Panc1 (cell line): ENCODE measurements around the gene ADA. TPM values are rescaled to one million over a fixed set of nuclear protein-coding genes. Genes with fewer than 3 reads are reported as not detected.

Source experiments
- ATAC-seq: fragments of 200-7000 bp; cut with Tn5 transposase; 2 replicates; pipeline ENCODE4 v1.9.1; 2020; ENCODE audit warnings: mild to moderate bottlenecking, moderate library complexity
- Bru-seq: library from RNA; stranded (reverse); fragments of 400-500 nt; gene quantifications from one replicate; lab custom pipeline; 2021; lab: Mats Ljungman, UMichigan
- BruChase-seq, 2 experiments: library from RNA; stranded (reverse); fragments of 400-500 nt; gene quantifications; one replicate each; lab custom pipeline; 2021; lab: Mats Ljungman, UMichigan
- BruUV-seq: library from RNA; stranded (reverse); fragments of 400-500 nt; replicated peaks from 2 replicates; lab custom pipeline; 2021; lab: Mats Ljungman, UMichigan
- CTCF ChIA-PET: fragments of 300-600 bp; sonication (Branson Sonifier 250); formaldehyde crosslinking; loops from one replicate; lab custom pipeline; 2022; ENCODE audit warnings: antibody characterized with exemption; lab: Charles Lee
- POLR2A ChIA-PET: fragments of 300-600 bp; sonication (Branson Sonifier 250); formaldehyde crosslinking; loops from one replicate; lab custom pipeline; 2022; ENCODE audit warnings: antibody characterized with exemption; lab: Charles Lee
- DNase-seq: peaks from one replicate; pipeline ENCODE4 v3.0.0-alpha.2; 2010; ENCODE audit warnings: low read depth, low spot score
- H3K27ac ChIP-seq: 2 replicates; pipeline ENCODE4 v1.5.1; 2011; ENCODE audit warnings: mild to moderate bottlenecking, low read length, inconsistent platforms
- H3K27me3 ChIP-seq: fragments of 200-500 bp; sonication (Bioruptor generic); 2 replicates; pipeline ENCODE4 v1.6.0; 2014; ENCODE audit warnings: low read length, inconsistent platforms; ENCODE audit not compliant: control insufficient read depth, insufficient read depth
- H3K36me3 ChIP-seq: fragments of 200-500 bp; sonication (Bioruptor generic); 2 replicates; pipeline ENCODE4 v1.5.1; 2014; ENCODE audit warnings: inconsistent platforms, mild to moderate bottlenecking, low read length, moderate library complexity; ENCODE audit not compliant: control insufficient read depth, insufficient read depth
- H3K4me1 ChIP-seq: 2 replicates; pipeline ENCODE4 v1.5.1; 2011; ENCODE audit warnings: inconsistent platforms, mild to moderate bottlenecking, low read length, moderate library complexity; ENCODE audit not compliant: control insufficient read depth, insufficient read depth
- H3K4me3 ChIP-seq, 2 experiments: 2 replicates each; pipeline ENCODE4 v1.5.1; 2011 to 2012; ENCODE audit warnings: low read depth in 2 of 2, low read length in 2 of 2, mild to moderate bottlenecking in 2 of 2, inconsistent platforms in 1 of 2, moderate library complexity in 1 of 2
- H3K9me3 ChIP-seq: fragments of 200-500 bp; sonication (Bioruptor generic); 2 replicates; pipeline ENCODE4 v1.5.1; 2014; ENCODE audit warnings: low read depth, mild to moderate bottlenecking, inconsistent platforms, low read length, moderate library complexity; ENCODE audit not compliant: control insufficient read depth, insufficient read depth
- POLR2AphosphoS5 ChIP-seq: IDR thresholded peaks from 2 replicates; pipeline ENCODE4 v1.6.1; 2012; ENCODE audit warnings: mild to moderate bottlenecking, low read depth, low read length, moderate library complexity
- SIN3A ChIP-seq: IDR thresholded peaks from 2 replicates; pipeline ENCODE4 v1.6.1; 2012; ENCODE audit warnings: low read depth, mild to moderate bottlenecking, low read length, moderate library complexity, borderline replicate concordance; ENCODE audit not compliant: insufficient read depth
- TCF7L2 ChIP-seq: IDR thresholded peaks from 2 replicates; pipeline ENCODE4 v1.6.1; 2011; ENCODE audit warnings: mild to moderate bottlenecking, low read depth, low read length, inconsistent platforms
- in situ Hi-C: cut with HindIII; loops from 2 replicates; pipeline ENCODE4 v1.10.0; 2016; ENCODE audit warnings: low sequenced_read_pairs, low pct_unique_long_range_greater_than_20kb
- intact Hi-C: fragments of 100-400 bp; cut with micrococcal nuclease; formaldehyde crosslinking; loops from one replicate; pipeline ENCODE4 v1.10.0; 2022; ENCODE audit not compliant: unreplicated experiment
- long read RNA-seq: library from polyadenylated mRNA; unstranded; transcript quantifications from one replicate; pipeline ENCODE4 v2.0.0, GENCODE V29; 2021; ENCODE audit not compliant: unreplicated experiment
- polyA plus RNA-seq: library from polyadenylated mRNA; unstranded; fragments of >200 nt; gene quantifications from one replicate; pipeline ENCODE4 v1.2.1, GENCODE V29; 2012; ENCODE audit warnings: missing spikeins; ENCODE audit not compliant: insufficient read length
- total RNA-seq: library from RNA; stranded (reverse); gene quantifications from one replicate; pipeline ENCODE4 v1.2.1, GENCODE V29; 2021; ENCODE audit not compliant: unreplicated experiment
- TF ChIP-seq, protein P1 (sequence below), 2 experiments: IDR thresholded peaks; 2 replicates each; pipeline ENCODE4 v1.6.1; 2011 to 2012; ENCODE audit warnings: low read depth in 2 of 2, control low read depth in 1 of 2, low read length in 1 of 2, mild to moderate bottlenecking in 1 of 2, moderate library complexity in 1 of 2; ENCODE audit not compliant: insufficient read depth in 1 of 2
- TF ChIP-seq, protein P2 (sequence below): fragments of 450-650 bp; IDR thresholded peaks from 2 replicates; pipeline ENCODE4 v1.5.1; 2017; ENCODE audit warnings: mild to moderate bottlenecking

The ADA gene
- 53.8 TPM for total RNA-seq
- 65.5 TPM for polyA plus RNA-seq
- Bru-seq, nascent RNA, result percentile 67 among the genes with signal in this experiment
- percentile 62 among the genes with signal in this experiment for BruChase-seq, experiment 1, labeled RNA remaining after a 2-hour chase
- percentile 61 among the genes with signal in this experiment for BruChase-seq, experiment 2, labeled RNA remaining after a 6-hour chase
- long read RNA-seq, transcript ADA-207 (11 exons, 1,128 nt), result minor isoform, 10 of 184 reads
- long read RNA-seq, transcript ADA-201 (12 exons, 1,539 nt), result major isoform, 124 of 184 reads
- long read RNA-seq, transcript ADA-203 (11 exons, 1,276 nt), result minor isoform, 9 of 184 reads
- long read RNA-seq, partial matches to known transcripts, result 17 of 184 reads
- long read RNA-seq, other reads (novel, unspliced or antisense), result 24 of 184 reads

DNA sequence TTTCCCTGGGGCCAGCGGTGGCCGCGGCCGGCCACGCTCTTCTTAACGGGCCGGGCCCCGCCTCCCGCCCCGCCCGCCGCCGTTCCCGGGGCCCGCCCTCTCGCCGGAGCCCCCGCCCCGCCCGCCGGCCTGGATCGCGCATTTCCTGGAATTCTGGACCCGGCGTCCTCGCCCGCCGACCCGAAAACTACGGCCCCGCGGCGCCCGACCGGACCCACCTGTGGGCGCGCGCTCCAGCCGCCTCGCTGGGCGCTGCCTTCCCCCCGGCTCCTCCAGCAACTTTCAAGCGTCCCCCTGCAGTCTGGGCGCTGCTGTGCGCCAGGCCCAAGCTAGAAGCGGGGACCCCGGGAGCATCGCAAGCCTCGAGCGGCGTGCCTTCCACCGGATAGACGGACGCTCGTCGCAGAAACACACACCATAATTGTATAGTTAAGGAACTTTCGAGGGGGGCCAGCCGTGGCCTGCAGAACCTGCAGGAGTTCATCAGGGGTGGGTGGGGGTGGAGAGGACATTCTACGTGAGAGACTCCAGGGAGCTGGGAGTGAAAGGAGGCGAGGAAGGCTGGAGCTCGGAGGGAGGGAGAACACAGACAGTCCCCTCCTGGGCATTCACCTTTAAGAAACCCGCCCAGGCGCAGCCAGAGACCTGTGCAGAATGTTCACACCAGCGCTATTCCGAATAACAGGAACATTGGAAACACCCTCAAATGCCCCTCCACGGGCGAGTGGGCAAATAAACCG lies at the start of gene ADA:
TSS of gene ADA (minus strand) at position 16 of the 740 bp plus-strand sequence. CDS start 92 bp downstream, outside the sequence.
- DNase-seq, result no peak
- POLR2A ChIA-PET, result no interaction called here

DNA sequence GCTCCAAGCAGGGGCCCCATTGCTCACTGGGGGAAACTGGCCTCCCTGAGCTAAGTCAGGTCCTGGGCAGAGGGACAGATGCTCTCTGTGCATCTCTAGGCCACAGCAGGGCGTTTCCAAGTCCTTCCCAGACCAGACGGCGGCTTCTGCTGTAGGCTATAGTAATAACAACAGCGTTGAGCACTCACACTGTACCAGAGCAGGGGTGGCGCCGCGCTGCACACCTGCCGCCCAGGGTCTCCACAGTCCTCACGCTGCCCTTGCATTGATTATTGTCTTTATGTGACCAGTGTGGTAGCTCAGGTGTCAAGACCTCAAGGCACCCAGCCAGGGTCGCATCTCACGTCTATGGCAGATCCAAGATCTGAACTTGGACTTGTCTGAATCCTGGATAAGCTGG lies 48.8 kb upstream of the ADA start:
- no peaks in the 10 kb centered on the region; the same call in 1 of the 2 replicates for H3K9me3 ChIP-seq
- CTCF ChIA-PET, result interaction anchor here (0.5 kb wide), 1 partner anchor 476 kb away, joined by 3 read pairs; no protein-coding TSS in a partner anchor
- H3K4me1 ChIP-seq, result peaks cover 47% of the 10 kb centered on the region
- no peaks in the 10 kb centered on the region for H3K36me3 ChIP-seq
- TF ChIP-seq, protein P1, sequence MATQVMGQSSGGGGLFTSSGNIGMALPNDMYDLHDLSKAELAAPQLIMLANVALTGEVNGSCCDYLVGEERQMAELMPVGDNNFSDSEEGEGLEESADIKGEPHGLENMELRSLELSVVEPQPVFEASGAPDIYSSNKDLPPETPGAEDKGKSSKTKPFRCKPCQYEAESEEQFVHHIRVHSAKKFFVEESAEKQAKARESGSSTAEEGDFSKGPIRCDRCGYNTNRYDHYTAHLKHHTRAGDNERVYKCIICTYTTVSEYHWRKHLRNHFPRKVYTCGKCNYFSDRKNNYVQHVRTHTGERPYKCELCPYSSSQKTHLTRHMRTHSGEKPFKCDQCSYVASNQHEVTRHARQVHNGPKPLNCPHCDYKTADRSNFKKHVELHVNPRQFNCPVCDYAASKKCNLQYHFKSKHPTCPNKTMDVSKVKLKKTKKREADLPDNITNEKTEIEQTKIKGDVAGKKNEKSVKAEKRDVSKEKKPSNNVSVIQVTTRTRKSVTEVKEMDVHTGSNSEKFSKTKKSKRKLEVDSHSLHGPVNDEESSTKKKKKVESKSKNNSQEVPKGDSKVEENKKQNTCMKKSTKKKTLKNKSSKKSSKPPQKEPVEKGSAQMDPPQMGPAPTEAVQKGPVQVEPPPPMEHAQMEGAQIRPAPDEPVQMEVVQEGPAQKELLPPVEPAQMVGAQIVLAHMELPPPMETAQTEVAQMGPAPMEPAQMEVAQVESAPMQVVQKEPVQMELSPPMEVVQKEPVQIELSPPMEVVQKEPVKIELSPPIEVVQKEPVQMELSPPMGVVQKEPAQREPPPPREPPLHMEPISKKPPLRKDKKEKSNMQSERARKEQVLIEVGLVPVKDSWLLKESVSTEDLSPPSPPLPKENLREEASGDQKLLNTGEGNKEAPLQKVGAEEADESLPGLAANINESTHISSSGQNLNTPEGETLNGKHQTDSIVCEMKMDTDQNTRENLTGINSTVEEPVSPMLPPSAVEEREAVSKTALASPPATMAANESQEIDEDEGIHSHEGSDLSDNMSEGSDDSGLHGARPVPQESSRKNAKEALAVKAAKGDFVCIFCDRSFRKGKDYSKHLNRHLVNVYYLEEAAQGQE (IDR thresholded peaks at IDR 0.05; ENCODE audit: insufficient read depth in 1 of 2, low read depth in 2 of 2, low read length in 1 of 2), result no peak
- TF ChIP-seq TCF7L2 (no peak), POLR2AphosphoS5 (no peak), SIN3A (no peak)
- TF ChIP-seq, protein P2, sequence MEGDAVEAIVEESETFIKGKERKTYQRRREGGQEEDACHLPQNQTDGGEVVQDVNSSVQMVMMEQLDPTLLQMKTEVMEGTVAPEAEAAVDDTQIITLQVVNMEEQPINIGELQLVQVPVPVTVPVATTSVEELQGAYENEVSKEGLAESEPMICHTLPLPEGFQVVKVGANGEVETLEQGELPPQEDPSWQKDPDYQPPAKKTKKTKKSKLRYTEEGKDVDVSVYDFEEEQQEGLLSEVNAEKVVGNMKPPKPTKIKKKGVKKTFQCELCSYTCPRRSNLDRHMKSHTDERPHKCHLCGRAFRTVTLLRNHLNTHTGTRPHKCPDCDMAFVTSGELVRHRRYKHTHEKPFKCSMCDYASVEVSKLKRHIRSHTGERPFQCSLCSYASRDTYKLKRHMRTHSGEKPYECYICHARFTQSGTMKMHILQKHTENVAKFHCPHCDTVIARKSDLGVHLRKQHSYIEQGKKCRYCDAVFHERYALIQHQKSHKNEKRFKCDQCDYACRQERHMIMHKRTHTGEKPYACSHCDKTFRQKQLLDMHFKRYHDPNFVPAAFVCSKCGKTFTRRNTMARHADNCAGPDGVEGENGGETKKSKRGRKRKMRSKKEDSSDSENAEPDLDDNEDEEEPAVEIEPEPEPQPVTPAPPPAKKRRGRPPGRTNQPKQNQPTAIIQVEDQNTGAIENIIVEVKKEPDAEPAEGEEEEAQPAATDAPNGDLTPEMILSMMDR, result no peak
- peak overlapping the region; percentile 70 for H3K27ac ChIP-seq
- H3K4me3 ChIP-seq, result no peak overlapping the region
- ATAC-seq (no peak), DNase-seq (no peak)
- H3K27me3 ChIP-seq, result no peaks in the 10 kb centered on the region
- in situ Hi-C loops, result no loop called here
- no TSS peak for BruUV-seq
- POLR2A ChIA-PET, result no interaction called here
- intact Hi-C loops, result no loop called here

More for the DNA sequence above, at the start of gene ADA:
- in situ Hi-C loops, result no loop called here
- no peaks in the 10 kb centered on the region for H3K9me3 ChIP-seq
- intact Hi-C loops, result no loop called here
- CTCF ChIA-PET, result no interaction called here
- no peaks in the 10 kb centered on the region; the same call in 1 of the 2 replicates for H3K36me3 ChIP-seq
- TF ChIP-seq POLR2AphosphoS5, result no peak
- TF ChIP-seq TCF7L2, result no peak
- TF ChIP-seq SIN3A, result no peak
- TF ChIP-seq, protein P1 (IDR thresholded peaks at IDR 0.05; ENCODE audit: insufficient read depth in 1 of 2, low read depth in 2 of 2, low read length in 1 of 2), result no peak
- TF ChIP-seq, protein P2, result no peak
- peak; percentile 89 for ATAC-seq
- H3K27me3 ChIP-seq, result no peaks in the 10 kb centered on the region
- H3K4me1 ChIP-seq, result peaks cover 12% of the 10 kb centered on the region
- BruUV-seq, result no TSS peak
- peak within 1 kb of the TSS; percentile 72 to 84 for H3K4me3 ChIP-seq
- peak within 1 kb of the TSS; percentile 78 for H3K27ac ChIP-seq
